Smooth muscle cell (in vitro differentiated cells): ENCODE results near the gene SLC8A1. TPM values are rescaled to one million over a fixed set of nuclear protein-coding genes. Genes with fewer than 3 reads are reported as not detected.

Source experiments
- DNase-seq: peaks from one replicate; lab custom pipeline; 2025; ENCODE audit not compliant: unreplicated experiment; lab: John Stamatoyannopoulos, UW
- H2AFZ ChIP-seq: fragments of 200-600 bp; sonication (generic); 2 replicates; pipeline ENCODE4 v1.6.0; 2016; ENCODE audit warnings: antibody characterized with exemption, low read depth, mild to moderate bottlenecking
- H3F3A ChIP-seq: fragments of 200-600 bp; sonication (generic); 2 replicates; pipeline ENCODE4 v1.6.0; 2017; ENCODE audit warnings: antibody characterized with exemption, low read depth
- H3K27ac ChIP-seq: fragments of 200-600 bp; sonication (generic); 2 replicates; pipeline ENCODE4 v1.5.1; 2016; ENCODE audit warnings: low read depth, mild to moderate bottlenecking
- H3K27me3 ChIP-seq: fragments of 200-600 bp; sonication (generic); 2 replicates; pipeline ENCODE4 v1.6.1; 2016; ENCODE audit warnings: low read depth, mild to moderate bottlenecking
- H3K36me3 ChIP-seq: fragments of 200-600 bp; sonication (generic); 2 replicates; pipeline ENCODE4 v1.5.1; 2016; ENCODE audit warnings: low read depth
- H3K4me1 ChIP-seq: fragments of 200-600 bp; sonication (generic); 2 replicates; pipeline ENCODE4 v1.5.1; 2016; ENCODE audit warnings: low read depth
- H3K4me2 ChIP-seq: fragments of 200-600 bp; sonication (generic); 2 replicates; pipeline ENCODE4 v1.6.0; 2016; ENCODE audit warnings: mild to moderate bottlenecking
- H3K4me3 ChIP-seq: fragments of 200-600 bp; sonication (generic); 2 replicates; pipeline ENCODE4 v1.5.1; 2016; ENCODE audit warnings: mild to moderate bottlenecking
- H3K79me2 ChIP-seq: fragments of 200-600 bp; sonication (generic); 2 replicates; pipeline ENCODE4 v1.6.0; 2016; ENCODE audit warnings: low read depth, mild to moderate bottlenecking
- H3K9ac ChIP-seq: fragments of 200-600 bp; sonication (generic); 2 replicates; pipeline ENCODE4 v1.6.0; 2016; ENCODE audit warnings: low read depth
- H3K9me3 ChIP-seq: fragments of 200-600 bp; sonication (generic); replicated peaks from 2 replicates; pipeline ENCODE4 v1.5.1; 2016; ENCODE audit warnings: low read depth
- H4K20me1 ChIP-seq: fragments of 200-600 bp; sonication (generic); 2 replicates; pipeline ENCODE4 v1.6.0; 2016; ENCODE audit warnings: low read depth
- WGBS: methylation state at CpG from one replicate; pipeline ENCODE4 v1.1.7; 2016; ENCODE audit warnings: low lambda C conversion rate; 5-methylcytosine and 5-hydroxymethylcytosine counted together
- polyA plus RNA-seq: library from polyadenylated mRNA; unstranded; fragments of >200 nt; fragmentation: Nextera tagmentation; extraction: Ambion mirVana; gene quantifications from 2 replicates; pipeline ENCODE4 v1.2.1, GENCODE V29; 2016
- total RNA-seq: library from RNA; depleted of rRNA; stranded (reverse); fragments of >200 nt; gene quantifications from 2 replicates; pipeline ENCODE4 v1.2.3, GENCODE V29; 2014
- TF ChIP-seq, protein P1 (sequence below): fragments of 200-600 bp; sonication (generic); IDR thresholded peaks from 2 replicates; pipeline ENCODE4 v1.5.1; 2017; ENCODE audit warnings: borderline replicate concordance, mild to moderate bottlenecking, antibody characterized with exemption; ENCODE audit not compliant: insufficient read depth, poor library complexity, severe bottlenecking

The SLC8A1 gene
- total and polyA plus RNA-seq, 2 experiments from 2014 or later = 1.1 to 5.3 TPM

DNA sequence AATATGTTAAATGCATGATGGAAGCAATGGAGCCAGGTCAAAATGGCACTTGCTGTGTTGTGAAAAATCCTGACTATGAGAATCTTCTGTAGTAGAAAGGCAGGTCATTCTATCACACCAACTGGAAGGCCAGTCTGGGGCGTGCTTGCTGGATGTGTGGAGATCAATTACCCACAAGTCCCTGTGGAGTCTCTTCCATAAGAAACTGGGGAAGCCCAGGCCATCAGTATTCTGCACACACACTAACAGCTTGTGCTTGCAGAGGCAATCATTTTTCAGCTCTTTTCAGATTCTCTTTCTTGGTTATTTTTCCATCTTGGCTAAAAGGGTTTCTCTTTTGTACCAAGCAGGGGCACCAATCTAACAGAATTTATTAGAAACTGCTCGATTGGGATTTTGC is 190.8 kb downstream of the SLC8A1 start:
- Histone ChIP-seq H3K27ac (no peak overlapping the region), H3K4me2 (no peak overlapping the region), H2AFZ (no peak overlapping the region), H3K36me3 (no peaks in the 10 kb centered on the region), H3K4me3 (no peak overlapping the region), H4K20me1 (no peaks in the 10 kb centered on the region), H3K27me3 (no peaks in the 10 kb centered on the region), H3K79me2 (no peaks in the 10 kb centered on the region), H3K4me1 (no peaks in the 10 kb centered on the region), H3K9me3 (no peaks in the 10 kb centered on the region), H3F3A (no peaks in the 10 kb centered on the region), H3K9ac (no peak overlapping the region)
- DNase-seq = no peak
- TF ChIP-seq, protein P1, sequence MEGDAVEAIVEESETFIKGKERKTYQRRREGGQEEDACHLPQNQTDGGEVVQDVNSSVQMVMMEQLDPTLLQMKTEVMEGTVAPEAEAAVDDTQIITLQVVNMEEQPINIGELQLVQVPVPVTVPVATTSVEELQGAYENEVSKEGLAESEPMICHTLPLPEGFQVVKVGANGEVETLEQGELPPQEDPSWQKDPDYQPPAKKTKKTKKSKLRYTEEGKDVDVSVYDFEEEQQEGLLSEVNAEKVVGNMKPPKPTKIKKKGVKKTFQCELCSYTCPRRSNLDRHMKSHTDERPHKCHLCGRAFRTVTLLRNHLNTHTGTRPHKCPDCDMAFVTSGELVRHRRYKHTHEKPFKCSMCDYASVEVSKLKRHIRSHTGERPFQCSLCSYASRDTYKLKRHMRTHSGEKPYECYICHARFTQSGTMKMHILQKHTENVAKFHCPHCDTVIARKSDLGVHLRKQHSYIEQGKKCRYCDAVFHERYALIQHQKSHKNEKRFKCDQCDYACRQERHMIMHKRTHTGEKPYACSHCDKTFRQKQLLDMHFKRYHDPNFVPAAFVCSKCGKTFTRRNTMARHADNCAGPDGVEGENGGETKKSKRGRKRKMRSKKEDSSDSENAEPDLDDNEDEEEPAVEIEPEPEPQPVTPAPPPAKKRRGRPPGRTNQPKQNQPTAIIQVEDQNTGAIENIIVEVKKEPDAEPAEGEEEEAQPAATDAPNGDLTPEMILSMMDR = no peak
- WGBS = 87% methylated on average over 2 of the region's 2 CpGs

DNA sequence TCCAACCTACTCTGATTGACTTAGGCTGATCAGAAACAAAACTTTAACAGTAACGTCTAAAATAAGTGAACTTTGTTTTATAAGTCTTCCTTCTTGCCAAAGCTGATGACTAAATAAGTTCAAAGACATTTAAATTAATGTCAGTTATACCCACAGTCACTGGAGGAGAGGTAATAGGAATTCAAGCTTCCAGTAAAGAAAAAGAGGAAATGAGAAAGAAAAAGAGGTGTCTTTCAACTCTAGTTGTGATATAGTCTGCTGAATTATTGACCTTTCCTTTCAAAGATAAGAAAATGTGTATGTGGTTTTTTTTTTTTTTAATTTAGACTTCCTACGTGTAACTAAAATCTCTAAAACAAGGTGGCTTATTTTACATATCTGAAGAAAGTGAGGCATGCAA is 191.5 kb downstream of the SLC8A1 start:
- Histone ChIP-seq H2AFZ (no peak overlapping the region), H3F3A (no peaks in the 10 kb centered on the region), H3K9me3 (no peaks in the 10 kb centered on the region), H4K20me1 (no peaks in the 10 kb centered on the region), H3K27me3 (no peaks in the 10 kb centered on the region), H3K27ac (no peak overlapping the region), H3K4me3 (no peak overlapping the region), H3K36me3 (no peaks in the 10 kb centered on the region), H3K9ac (no peak overlapping the region), H3K79me2 (no peaks in the 10 kb centered on the region), H3K4me1 (no peaks in the 10 kb centered on the region), H3K4me2 (no peak overlapping the region)
- TF ChIP-seq, protein P1 = no peak
- no peak for DNase-seq
- WGBS = 84% methylated on average over 2 of the region's 2 CpGs

DNA sequence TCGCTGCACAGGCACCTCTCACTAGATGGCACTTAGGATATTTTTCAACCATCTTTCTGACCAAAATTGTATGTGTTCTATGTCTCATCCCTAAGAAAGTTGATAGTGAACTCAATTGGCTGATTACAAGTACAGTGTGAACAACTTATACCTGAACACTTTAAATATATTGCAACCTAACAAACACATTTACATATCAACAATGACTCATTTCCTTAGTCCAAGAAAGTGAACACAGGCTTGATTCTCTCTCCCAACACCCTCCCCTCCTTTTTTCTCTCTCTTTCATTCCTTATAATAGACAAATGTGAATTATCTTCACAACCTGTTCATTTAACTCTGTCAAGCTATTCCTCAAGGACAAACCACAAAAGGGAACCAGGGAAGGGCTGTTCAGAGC is 192.0 kb downstream of the SLC8A1 start:
- Histone ChIP-seq H3K9me3 (no peaks in the 10 kb centered on the region), H3K4me2 (no peak overlapping the region)
- TF ChIP-seq, protein P1 = no peak

DNA sequence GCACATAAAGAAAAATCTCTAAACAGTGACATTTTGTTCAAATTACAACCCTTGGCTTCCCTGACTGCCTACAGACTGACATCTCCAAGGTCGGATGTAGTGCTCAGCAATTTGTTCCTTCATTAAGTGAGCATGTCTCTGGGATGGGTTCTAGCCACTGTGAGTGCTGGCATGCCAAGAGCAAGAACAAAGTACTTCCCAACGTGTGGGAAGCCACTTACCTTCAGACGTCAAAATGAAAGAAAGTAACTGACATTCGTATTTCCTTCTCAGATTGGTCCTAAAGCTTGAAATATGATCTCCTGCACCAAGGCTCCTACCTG is 193.8 kb downstream of the SLC8A1 start:
- H3K27ac ChIP-seq = no peak overlapping the region
- no peaks in the 10 kb centered on the region for H3K27me3 ChIP-seq
- H3K36me3 ChIP-seq = no peaks in the 10 kb centered on the region
- no peaks in the 10 kb centered on the region for H3K4me1 ChIP-seq
- no peaks in the 10 kb centered on the region for H3K79me2 ChIP-seq
- DNase-seq = no peak
- no peak overlapping the region for H2AFZ ChIP-seq
- H4K20me1 ChIP-seq = no peaks in the 10 kb centered on the region
- no peaks in the 10 kb centered on the region for H3F3A ChIP-seq
- H3K4me3 ChIP-seq = no peak overlapping the region
- H3K9me3 ChIP-seq = no peaks in the 10 kb centered on the region
- no peak overlapping the region for H3K4me2 ChIP-seq
- TF ChIP-seq, protein P1 = no peak
- 72% methylated on average over 4 of the region's 4 CpGs for WGBS
- no peak overlapping the region for H3K9ac ChIP-seq

More for the DNA sequence above, 192.0 kb downstream of the SLC8A1 start:
- Histone ChIP-seq H3K9ac (no peak overlapping the region), H3K4me1 (no peaks in the 10 kb centered on the region), H3K36me3 (no peaks in the 10 kb centered on the region), H3F3A (no peaks in the 10 kb centered on the region), H4K20me1 (no peaks in the 10 kb centered on the region), H3K4me3 (no peak overlapping the region), H3K27me3 (no peaks in the 10 kb centered on the region), H3K27ac (no peak overlapping the region), H2AFZ (no peak overlapping the region), H3K79me2 (no peaks in the 10 kb centered on the region)
- 100% methylated on average over 1 of the region's 1 CpG for WGBS
- DNase-seq = no peak
